HepG2 (cell line): ENCODE measurements around the gene RIPK3. TPM values are rescaled to one million over a fixed set of nuclear protein-coding genes. Genes with fewer than 3 reads are reported as not detected.

Experiments
- ATAC-seq: fragments of 200-7000 bp; cut with Tn5 transposase; 3 replicates; pipeline ENCODE4 v1.9.1; 2020; ENCODE audit warnings: mild to moderate bottlenecking, moderate library complexity
- BruUV-seq: library from RNA; stranded (reverse); fragments of 400-500 nt; replicated peaks from 2 replicates; lab custom pipeline; 2021; lab: Mats Ljungman, UMichigan
- CTCF ChIA-PET: fragments of 300-600 bp; formaldehyde crosslinking; extraction: SDS; loops from one replicate; lab custom pipeline; 2021; ENCODE audit warnings: low total read pairs, inconsistent platforms, low intra/inter-chr PET ratio; lab: Yijun Ruan, JAX
- POLR2A ChIA-PET: fragments of 350-600 bp; sonication (Branson Sonifier 250); formaldehyde crosslinking; loops from one replicate; lab custom pipeline; 2020; ENCODE audit warnings: antibody characterized with exemption, inconsistent platforms; lab: Yijun Ruan, JAX
- DNase-seq: peaks from one replicate; pipeline ENCODE4 v3.0.0-alpha.2; 2015; ENCODE audit warnings: low spot score
- FAIRE-seq: peaks from 3 replicates; lab custom pipeline; 2011; peaks lifted over from hg19 to GRCh38; lab: Jason Lieb, UNC
- H2AFZ ChIP-seq: one replicate; pipeline ENCODE4 v1.6.1; 2011; ENCODE audit warnings: low read length, inconsistent platforms
- H3K27ac ChIP-seq: fragments of 300-600 bp; 3 replicates; pipeline ENCODE4 v1.8.0; 2011; ENCODE audit warnings: mixed run types, mild to moderate bottlenecking, mixed read lengths, low read length, inconsistent platforms; ENCODE audit not compliant: insufficient read depth; ENCODE audit errors: extremely low read length
- H3K27me3 ChIP-seq, 2 experiments: fragments of 200-600 bp in 1 of 2; 2 replicates in 1 of 2; 3 replicates in 1 of 2; pipeline versions ENCODE4 v1.6.0 to v1.8.0; 2011; ENCODE audit warnings: low read length in 2 of 2, mild to moderate bottlenecking in 2 of 2, moderate library complexity in 2 of 2, inconsistent platforms in 1 of 2; ENCODE audit not compliant: insufficient read depth in 2 of 2, control insufficient read depth in 1 of 2
- H3K36me3 ChIP-seq, 2 experiments: fragments of 200-600 bp in 1 of 2; replicated peaks in 1 of 2; 2 replicates in 1 of 2; 3 replicates in 1 of 2; pipeline versions ENCODE4 v1.5.1 to v1.8.0; 2011; ENCODE audit warnings: low read length in 2 of 2, inconsistent platforms in 1 of 2; ENCODE audit not compliant: insufficient read depth in 2 of 2, control insufficient read depth in 1 of 2
- H3K4me1 ChIP-seq: 2 replicates; pipeline ENCODE4 v1.5.1; 2012; ENCODE audit warnings: low read length, inconsistent platforms; ENCODE audit not compliant: insufficient read depth
- H3K4me2 ChIP-seq: 2 replicates; pipeline ENCODE4 v1.6.0; 2011; ENCODE audit warnings: low read depth, low read length, inconsistent platforms
- H3K4me3 ChIP-seq, 3 experiments: fragments of 200-600 bp in 1 of 3; sonication (generic), shearing (Covaris generic) in 1 of 3; replicated peaks in 1 of 3; 2 replicates each; pipeline ENCODE4 v1.5.1; 2011 to 2016; ENCODE audit warnings: low read length in 3 of 3, inconsistent platforms in 2 of 3, low read depth in 2 of 3, mild to moderate bottlenecking in 2 of 3, control low read depth in 1 of 3, mixed read lengths in 1 of 3; ENCODE audit not compliant: insufficient read depth in 1 of 3
- H3K79me2 ChIP-seq: one replicate; pipeline ENCODE4 v1.6.1; 2011; ENCODE audit warnings: low read length, inconsistent platforms; ENCODE audit not compliant: insufficient read depth
- H3K9ac ChIP-seq: 2 replicates; pipeline ENCODE4 v1.6.0; 2011; ENCODE audit warnings: mild to moderate bottlenecking, low read depth, low read length, inconsistent platforms; ENCODE audit not compliant: insufficient read depth
- H3K9me3 ChIP-seq: 2 replicates; pipeline ENCODE4 v1.5.1; 2012; ENCODE audit warnings: mild to moderate bottlenecking, low read length
- H4K20me1 ChIP-seq: 2 replicates; pipeline ENCODE4 v1.6.0; 2011; ENCODE audit warnings: inconsistent platforms, mild to moderate bottlenecking, low read length, moderate library complexity; ENCODE audit not compliant: insufficient read depth
- HNRNPUL1 ChIP-seq: fragments of 200-400 bp; formaldehyde crosslinking; IDR thresholded peaks from 2 replicates; pipeline ENCODE4 v1.6.1; 2017; ENCODE audit warnings: low read depth, mild to moderate bottlenecking, low read length, moderate library complexity
- JUND ChIP-seq: sonication (generic); formaldehyde crosslinking; IDR thresholded peaks from 2 replicates; pipeline ENCODE4 v1.8.0; 2022; ENCODE audit warnings: mild to moderate bottlenecking, missing genetic modification reagents
- NR1H2 ChIP-seq: sonication (generic); formaldehyde crosslinking; IDR thresholded peaks from 2 replicates; pipeline ENCODE4 v1.8.1; 2022; ENCODE audit warnings: low read depth, missing genetic modification reagents, borderline replicate concordance
- POLR2AphosphoS5 ChIP-seq: IDR thresholded peaks from 2 replicates; pipeline ENCODE4 v1.6.1; 2012; ENCODE audit warnings: low read depth, low read length
- TBX3 ChIP-seq: fragments of 450-650 bp; IDR thresholded peaks from 2 replicates; pipeline ENCODE4 v1.6.1; 2017; ENCODE audit warnings: antibody characterized with exemption, mild to moderate bottlenecking, inconsistent platforms, borderline replicate concordance
- THAP9 ChIP-seq: sonication (generic); formaldehyde crosslinking; IDR thresholded peaks from 2 replicates; pipeline ENCODE4; 2020; ENCODE audit warnings: missing genetic modification reagents, mild to moderate bottlenecking, borderline replicate concordance
- ZFP1 ChIP-seq: IDR thresholded peaks from 2 replicates; pipeline ENCODE4 v1.6.1; 2016
- ZMAT5 ChIP-seq: sonication (generic); formaldehyde crosslinking; IDR thresholded peaks from 2 replicates; pipeline ENCODE4 v1.5.0; 2020; ENCODE audit warnings: mild to moderate bottlenecking, low read depth, missing genetic modification reagents, borderline replicate concordance
- ZNF121 ChIP-seq: sonication (generic); formaldehyde crosslinking; IDR thresholded peaks from 2 replicates; pipeline ENCODE4 v1.5.0; 2020; ENCODE audit warnings: mild to moderate bottlenecking, missing genetic modification reagents
- ZNF550 ChIP-seq: sonication (generic); formaldehyde crosslinking; IDR thresholded peaks from 2 replicates; pipeline ENCODE4 v1.4.0; 2020; ENCODE audit warnings: mild to moderate bottlenecking, missing genetic modification reagents, borderline replicate concordance
- ZNF589 ChIP-seq: sonication (generic); formaldehyde crosslinking; conservative IDR thresholded peaks from 2 replicates; pipeline ENCODE4 v1.8.0; 2022; ENCODE audit warnings: mild to moderate bottlenecking, moderate library complexity, missing genetic modification reagents
- ZSCAN22 ChIP-seq: sonication (generic); formaldehyde crosslinking; IDR thresholded peaks from 2 replicates; pipeline ENCODE4 v1.4.0; 2020; ENCODE audit warnings: mild to moderate bottlenecking, missing genetic modification reagents
- WGBS: methylation state at CpG from one replicate; pipeline ENCODE4 v1.1.6; 2017; ENCODE audit warnings: low lambda C conversion rate; 5-methylcytosine and 5-hydroxymethylcytosine counted together
- in situ Hi-C: cut with HindIII; loops from 2 replicates; pipeline ENCODE4 v1.10.0; 2017; ENCODE audit warnings: low pct_unique_long_range_greater_than_20kb; ENCODE audit not compliant: extremely low pct_ligation_motif_present
- intact Hi-C: fragments of 100-400 bp; cut with micrococcal nuclease; formaldehyde crosslinking; loops from one replicate; pipeline ENCODE4 v1.10.0; 2022; ENCODE audit not compliant: unreplicated experiment
- polyA plus RNA-seq, 8 experiments: library from polyadenylated mRNA; depleted of rRNA in 3 of 8; stranded (reverse) in 7 of 8; unstranded in 1 of 8; fragments of >200 nt; fragmentation: Illumina TruSeq in 4 of 8; extraction: Trizol in 4 of 8; gene quantifications; 2 replicates each; pipeline versions ENCODE4 v1.2.1 to v1.2.3, GENCODE V29; 2011 to 2016; ENCODE audit warnings: low read depth in 4 of 8, missing spikeins in 1 of 8, mixed read lengths in 1 of 8; ENCODE audit not compliant: insufficient read depth in 1 of 8
- total RNA-seq, 5 experiments: library from RNA; depleted of rRNA; stranded (reverse); fragments of >200 nt; fragmentation: Illumina TruSeq; extraction: Trizol; gene quantifications; 2 replicates each; pipeline ENCODE4 v1.2.3, GENCODE V29; 2016; ENCODE audit warnings: low read depth in 1 of 5

RIPK3 gene
- total and polyA plus RNA-seq, 2 of the 13 experiments (the other 11 are each of a cell fraction or from before 2014, with no cell fraction given), result not detected

- TF ChIP-seq THAP9 (CRISPR knock-in tag) (peak; percentile 45; the same call in 1 of the 2 replicates), TBX3 (no peak; the same call in 1 of the 2 replicates), HNRNPUL1 (no peak), ZNF589 (CRISPR knock-in tag) (no peak), ZFP1 (CRISPR knock-in tag) (peak; percentile 92; the same call in 1 of the 2 replicates), ZSCAN22 (CRISPR knock-in tag) (no peak), POLR2AphosphoS5 (no peak), NR1H2 (CRISPR knock-in tag) (no peak), JUND (CRISPR knock-in tag) (no peak)
Observed at GRCh38 chr14:24296341-24297157, 43.2 kb downstream of the RIPK3 start (continued).

GRCh38 chr14:24293525-24293924, 46.3 kb downstream of the RIPK3 start:
- no peaks in the 10 kb centered on the region for H4K20me1 ChIP-seq
- H3K4me1 ChIP-seq, result peaks cover 33% of the 10 kb centered on the region
- H3K9ac ChIP-seq, result no peak overlapping the region
- peaks cover 11% of the 10 kb centered on the region for H3K79me2 ChIP-seq
- no peak overlapping the region for H3K27ac ChIP-seq
- no peak overlapping the region for H3K4me3 ChIP-seq
- no TSS peak for BruUV-seq
- in situ Hi-C loops, result no loop called here
- POLR2A ChIA-PET, result interaction anchor here (1.4 to 24.7 kb wide), 4 partner anchors 15 to 53 kb away, joined by 4 to 850 read pairs (median 25); partner anchors contain the start of genes GMPR2, NEDD8, RABGGTA and TINF2
- H2AFZ ChIP-seq, result no peak overlapping the region
- H3K27me3 ChIP-seq, result no peaks in the 10 kb centered on the region
- intact Hi-C loops, result loop anchor here (10.0 kb wide), 1 partner anchor 989 kb away; the partner anchor contains the start of genes BCL2L2 and PPP1R3E
- ATAC-seq, result no peak
- FAIRE-seq, result no peak
- TF ChIP-seq ZNF121 (CRISPR knock-in tag), result peak; percentile 53; the same call in 1 of the 2 replicates
- peak; percentile 51; the same call in 1 of the 2 replicates for TF ChIP-seq ZNF550 (CRISPR knock-in tag)
- no peak for TF ChIP-seq ZMAT5 (CRISPR knock-in tag)
- CTCF ChIA-PET, result no interaction called here
- 95% methylated on average over 2 of the region's 2 CpGs for WGBS
- DNase-seq, result no peak
- H3K36me3 ChIP-seq, result peaks cover 50 to 69% of the 10 kb centered on the region in 2 experiments
- no peak overlapping the region for H3K4me2 ChIP-seq
- H3K9me3 ChIP-seq, result no peaks in the 10 kb centered on the region
